GM12878 (cell line): ENCODE measurements around the gene PGK2. TPM values are rescaled to one million over a fixed set of nuclear protein-coding genes. Genes with fewer than 3 reads are reported as not detected.

ENCODE experiments used
- ATAC-seq: fragments of 200-7000 bp; cut with Tn5 transposase; 3 replicates; pipeline ENCODE4 v1.9.1; 2020; ENCODE audit warnings: mild to moderate bottlenecking, moderate library complexity
- BruUV-seq: library from RNA; stranded (reverse); fragments of 400-500 nt; replicated peaks from 2 replicates; lab custom pipeline; 2021; lab: Mats Ljungman, UMichigan
- CTCF ChIA-PET: fragments of 300-600 bp; sonication (Branson Sonifier 250); formaldehyde crosslinking; extraction: SDS; loops from one replicate; lab custom pipeline; 2021; ENCODE audit warnings: inconsistent platforms; lab: Yijun Ruan, JAX
- POLR2A ChIA-PET: fragments of 350-600 bp; formaldehyde crosslinking; extraction: SDS; loops from one replicate; lab custom pipeline; 2021; ENCODE audit warnings: inconsistent platforms; lab: Charles Lee
- RAD21 ChIA-PET: fragments of 300-600 bp; sonication (Branson Sonifier 250); formaldehyde crosslinking; loops from one replicate; lab custom pipeline; 2023; ENCODE audit warnings: antibody characterized with exemption; ENCODE audit not compliant: unreplicated experiment; lab: Charles Lee
- SMC1A ChIA-PET: fragments of 300-600 bp; sonication (Branson Sonifier 250); formaldehyde crosslinking; loops from one replicate; lab custom pipeline; 2023; ENCODE audit not compliant: unreplicated experiment, uncharacterized antibody; lab: Charles Lee
- DNase-seq: peaks from one replicate; pipeline ENCODE4 v3.0.0-alpha.2; 2011; ENCODE audit warnings: low read depth, low spot score
- FAIRE-seq: peaks from 3 replicates; lab custom pipeline; 2011; peaks lifted over from hg19 to GRCh38; lab: Jason Lieb, UNC
- H2AFZ ChIP-seq: 2 replicates; pipeline ENCODE4 v1.6.0; 2011; ENCODE audit warnings: low read depth, low read length, control low read depth; ENCODE audit not compliant: control insufficient read depth
- H3K27ac ChIP-seq: 2 replicates; pipeline ENCODE4 v1.5.1; 2011; ENCODE audit warnings: control low read depth; ENCODE audit not compliant: control insufficient read depth, insufficient read depth
- H3K27me3 ChIP-seq, 2 experiments: replicated peaks in 1 of 2; 2 replicates each; pipeline versions ENCODE4 v1.6.0 to v1.6.1; 2011; ENCODE audit warnings: low read length in 1 of 2; ENCODE audit not compliant: control insufficient read depth in 2 of 2, insufficient read depth in 2 of 2
- H3K36me3 ChIP-seq, 2 experiments: 2 replicates each; pipeline ENCODE4 v1.5.1; 2011; ENCODE audit warnings: low read length in 1 of 2; ENCODE audit not compliant: control insufficient read depth in 2 of 2, insufficient read depth in 2 of 2
- H3K4me1 ChIP-seq: 2 replicates; pipeline ENCODE4 v1.6.1; 2011; ENCODE audit warnings: mild to moderate bottlenecking, low read length, moderate library complexity, mixed read lengths; ENCODE audit not compliant: control insufficient read depth, insufficient read depth
- H3K4me2 ChIP-seq: 2 replicates; pipeline ENCODE4 v1.6.0; 2011; ENCODE audit warnings: control low read depth; ENCODE audit not compliant: control insufficient read depth, insufficient read depth
- H3K4me3 ChIP-seq: fragments of 200-600 bp; sonication (generic); 2 replicates; pipeline ENCODE4 v1.5.1; 2016
- H3K79me2 ChIP-seq: 2 replicates; pipeline ENCODE4 v1.6.0; 2011; ENCODE audit warnings: low read length; ENCODE audit not compliant: control insufficient read depth, insufficient read depth
- H3K9ac ChIP-seq: 2 replicates; pipeline ENCODE4 v1.8.0; 2011; ENCODE audit warnings: low read length, control low read depth, mixed read lengths; ENCODE audit not compliant: control insufficient read depth, insufficient read depth
- H3K9me3 ChIP-seq: replicated peaks from 3 replicates; pipeline ENCODE4 v1.5.1; 2011; ENCODE audit warnings: mild to moderate bottlenecking, low read length; ENCODE audit not compliant: control insufficient read depth, insufficient read depth
- H4K20me1 ChIP-seq: 2 replicates; pipeline ENCODE4 v1.6.0; 2011; ENCODE audit not compliant: control insufficient read depth, insufficient read depth
- CHD4 ChIP-seq: fragments of 200-600 bp; sonication (generic); IDR thresholded peaks from 2 replicates; pipeline ENCODE4 v1.6.1; 2016; ENCODE audit warnings: mild to moderate bottlenecking
- FOXK2 ChIP-seq: fragments of 450-650 bp; IDR thresholded peaks from 2 replicates; pipeline ENCODE4 v1.6.1; 2017; ENCODE audit warnings: mild to moderate bottlenecking, moderate library complexity
- HDGF ChIP-seq: fragments of 450-650 bp; IDR thresholded peaks from 2 replicates; pipeline ENCODE4 v1.6.1; 2016; ENCODE audit warnings: antibody characterized with exemption
- KLF5 ChIP-seq: fragments of 450-650 bp; IDR thresholded peaks from 2 replicates; pipeline ENCODE4 v1.6.1; 2014; ENCODE audit warnings: mild to moderate bottlenecking; ENCODE audit not compliant: partially characterized antibody
- NR2C2 ChIP-seq: IDR thresholded peaks from 2 replicates; pipeline ENCODE4 v1.6.1; 2011; ENCODE audit warnings: borderline replicate concordance, low read depth; ENCODE audit not compliant: control insufficient read depth, insufficient read length
- RBBP5 ChIP-seq: fragments of 200-600 bp; sonication (generic); conservative IDR thresholded peaks from 2 replicates; pipeline ENCODE4 v1.6.1; 2016
- USF2 ChIP-seq: IDR thresholded peaks from 2 replicates; pipeline ENCODE4 v1.6.1; 2011; ENCODE audit warnings: low read depth, low read length, improper control_type of control experiment, borderline replicate concordance
- YBX1 ChIP-seq: fragments of 450-650 bp; IDR thresholded peaks from 2 replicates; pipeline ENCODE4 v1.6.1; 2016; ENCODE audit warnings: antibody characterized with exemption
- ZNF24 ChIP-seq: fragments of 450-650 bp; IDR thresholded peaks from 2 replicates; pipeline ENCODE4 v1.6.1; 2017; ENCODE audit warnings: antibody characterized with exemption, mild to moderate bottlenecking
- WGBS: methylation state at CpG from one replicate; pipeline ENCODE4 v1.1.6; 2016; ENCODE audit warnings: low lambda C conversion rate; ENCODE audit not compliant: insufficient replicate concordance, insufficient coverage; ENCODE audit errors: missing lambda C conversion rate; 5-methylcytosine and 5-hydroxymethylcytosine counted together
- in situ Hi-C: fragments of 300-500 bp; cut with MboI; formaldehyde crosslinking; loops from 9 replicates; pipeline ENCODE4 v1.14.3; 2018; ENCODE audit warnings: mixed read lengths
- intact Hi-C: fragments of 100-400 bp; cut with micrococcal nuclease; formaldehyde crosslinking; loops from one replicate; pipeline ENCODE4 v1.14.2; 2022; ENCODE audit not compliant: unreplicated experiment
- polyA plus RNA-seq, 11 experiments: library from polyadenylated mRNA; depleted of rRNA in 4 of 11; unstranded in 6 of 11; stranded (reverse) in 5 of 11; fragments of >200 nt; fragmentation: Nextera tagmentation in 4 of 11; fragmentation: Illumina TruSeq in 1 of 11; extraction: Ambion mirVana in 4 of 11; extraction: Trizol in 1 of 11; gene quantifications; 1 replicate in 1 of 11; 2 replicates in 10 of 11; pipeline versions ENCODE4 v1.2.1 to v1.2.3, GENCODE V29; 2011 to 2016; ENCODE audit warnings: inconsistent platforms in 2 of 11, missing spikeins in 2 of 11, low read depth in 1 of 11
- total RNA-seq, 4 experiments: library from RNA; depleted of rRNA in 3 of 4; stranded (reverse); fragments of >200 nt in 3 of 4; fragmentation: Illumina TruSeq in 1 of 4; extraction: Trizol in 1 of 4; gene quantifications; 2 replicates each; pipeline versions ENCODE4 v1.2.1 to v1.2.3, GENCODE V29; 2013 to 2021
- TF ChIP-seq, protein P1 (sequence below): fragments of 450-650 bp; IDR thresholded peaks from 2 replicates; pipeline ENCODE4 v1.6.1; 2017; ENCODE audit warnings: mild to moderate bottlenecking, low read depth, inconsistent platforms; ENCODE audit not compliant: poor library complexity, severe bottlenecking
- TF ChIP-seq, protein P2 (sequence below): fragments of 450-650 bp; IDR thresholded peaks from 2 replicates; pipeline ENCODE4 v1.6.1; 2016; ENCODE audit warnings: mild to moderate bottlenecking
- TF ChIP-seq, protein P3 (sequence below): fragments of 450-650 bp; IDR thresholded peaks from 2 replicates; pipeline ENCODE4 v1.6.1; 2017; ENCODE audit warnings: borderline replicate concordance
- TF ChIP-seq, protein P4 (sequence below): IDR thresholded peaks from 2 replicates; pipeline ENCODE4 v1.6.1; 2012; ENCODE audit warnings: low read depth, low read length, improper control_type of control experiment

The PGK2 gene
- total and polyA plus RNA-seq, 10 of the 15 experiments (the other 5 are each of a cell fraction or from before 2014, with no cell fraction given): not detected

GRCh38 chr6:49801525-49801924 lies 14.4 kb upstream of the PGK2 start (continued):
- TF ChIP-seq YBX1: no peak
- TF ChIP-seq, protein P1, sequence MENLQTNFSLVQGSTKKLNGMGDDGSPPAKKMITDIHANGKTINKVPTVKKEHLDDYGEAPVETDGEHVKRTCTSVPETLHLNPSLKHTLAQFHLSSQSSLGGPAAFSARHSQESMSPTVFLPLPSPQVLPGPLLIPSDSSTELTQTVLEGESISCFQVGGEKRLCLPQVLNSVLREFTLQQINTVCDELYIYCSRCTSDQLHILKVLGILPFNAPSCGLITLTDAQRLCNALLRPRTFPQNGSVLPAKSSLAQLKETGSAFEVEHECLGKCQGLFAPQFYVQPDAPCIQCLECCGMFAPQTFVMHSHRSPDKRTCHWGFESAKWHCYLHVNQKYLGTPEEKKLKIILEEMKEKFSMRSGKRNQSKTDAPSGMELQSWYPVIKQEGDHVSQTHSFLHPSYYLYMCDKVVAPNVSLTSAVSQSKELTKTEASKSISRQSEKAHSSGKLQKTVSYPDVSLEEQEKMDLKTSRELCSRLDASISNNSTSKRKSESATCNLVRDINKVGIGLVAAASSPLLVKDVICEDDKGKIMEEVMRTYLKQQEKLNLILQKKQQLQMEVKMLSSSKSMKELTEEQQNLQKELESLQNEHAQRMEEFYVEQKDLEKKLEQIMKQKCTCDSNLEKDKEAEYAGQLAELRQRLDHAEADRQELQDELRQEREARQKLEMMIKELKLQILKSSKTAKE: no peak
- TF ChIP-seq, protein P2, sequence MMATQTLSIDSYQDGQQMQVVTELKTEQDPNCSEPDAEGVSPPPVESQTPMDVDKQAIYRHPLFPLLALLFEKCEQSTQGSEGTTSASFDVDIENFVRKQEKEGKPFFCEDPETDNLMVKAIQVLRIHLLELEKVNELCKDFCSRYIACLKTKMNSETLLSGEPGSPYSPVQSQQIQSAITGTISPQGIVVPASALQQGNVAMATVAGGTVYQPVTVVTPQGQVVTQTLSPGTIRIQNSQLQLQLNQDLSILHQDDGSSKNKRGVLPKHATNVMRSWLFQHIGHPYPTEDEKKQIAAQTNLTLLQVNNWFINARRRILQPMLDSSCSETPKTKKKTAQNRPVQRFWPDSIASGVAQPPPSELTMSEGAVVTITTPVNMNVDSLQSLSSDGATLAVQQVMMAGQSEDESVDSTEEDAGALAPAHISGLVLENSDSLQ: no peak
- no peak for TF ChIP-seq FOXK2

DNA sequence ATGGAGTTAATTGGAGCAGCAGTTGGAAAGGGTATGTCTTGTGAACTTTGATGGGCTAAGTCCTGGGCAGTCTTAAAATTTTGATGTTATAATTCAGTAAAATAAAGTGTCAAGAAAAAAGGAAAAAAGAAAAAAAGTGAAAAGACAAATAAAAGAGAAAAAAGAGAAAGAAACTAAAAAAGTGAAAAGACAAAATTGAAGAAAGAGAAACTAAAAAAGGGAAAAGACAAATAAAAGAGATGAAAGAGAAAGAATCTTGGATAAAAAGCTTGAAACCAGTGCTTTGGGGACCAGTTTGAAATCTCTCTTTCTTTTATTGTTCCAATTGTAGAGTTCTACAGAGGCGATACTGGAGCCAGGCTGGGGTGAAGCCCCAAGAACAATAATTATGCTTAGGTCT lies 12.0 kb upstream of the PGK2 start:
- no peak overlapping the region for H3K9ac ChIP-seq
- no peaks in the 10 kb centered on the region for H3K9me3 ChIP-seq
- no peaks in the 10 kb centered on the region for H3K4me1 ChIP-seq
- WGBS: 20% methylated on average over 1 of the region's 1 CpG
- ChIA-PET POLR2A (no interaction called here), SMC1A (interaction anchor here (0.9 to 1.5 kb wide), 2 partner anchors 12 to 16 kb away, joined by 3 to 4 read pairs; partner anchors contain the start of gene PGK2), RAD21 (interaction anchor here (1.4 kb wide), 1 partner anchor 267 kb away, joined by 3 read pairs; no protein-coding TSS in a partner anchor), CTCF (no interaction called here)
- no peak overlapping the region for H3K4me2 ChIP-seq
- BruUV-seq: no TSS peak
- H3K36me3 ChIP-seq: no peaks in the 10 kb centered on the region
- ATAC-seq: no peak
- H3K79me2 ChIP-seq: no peaks in the 10 kb centered on the region
- in situ Hi-C loops (no loop called here), intact Hi-C loops (no loop called here)
- no peak overlapping the region for H3K4me3 ChIP-seq
- no peak for FAIRE-seq
- no peaks in the 10 kb centered on the region for H3K27me3 ChIP-seq
- DNase-seq: no peak
- no peaks in the 10 kb centered on the region for H4K20me1 ChIP-seq
- no peak overlapping the region for H2AFZ ChIP-seq
- H3K27ac ChIP-seq: no peak overlapping the region
- TF ChIP-seq NR2C2 (no peak), CHD4 (no peak), USF2 (no peak), KLF5 (no peak), RBBP5 (no peak), HDGF (no peak), ZNF24 (no peak)
- TF ChIP-seq, protein P3, sequence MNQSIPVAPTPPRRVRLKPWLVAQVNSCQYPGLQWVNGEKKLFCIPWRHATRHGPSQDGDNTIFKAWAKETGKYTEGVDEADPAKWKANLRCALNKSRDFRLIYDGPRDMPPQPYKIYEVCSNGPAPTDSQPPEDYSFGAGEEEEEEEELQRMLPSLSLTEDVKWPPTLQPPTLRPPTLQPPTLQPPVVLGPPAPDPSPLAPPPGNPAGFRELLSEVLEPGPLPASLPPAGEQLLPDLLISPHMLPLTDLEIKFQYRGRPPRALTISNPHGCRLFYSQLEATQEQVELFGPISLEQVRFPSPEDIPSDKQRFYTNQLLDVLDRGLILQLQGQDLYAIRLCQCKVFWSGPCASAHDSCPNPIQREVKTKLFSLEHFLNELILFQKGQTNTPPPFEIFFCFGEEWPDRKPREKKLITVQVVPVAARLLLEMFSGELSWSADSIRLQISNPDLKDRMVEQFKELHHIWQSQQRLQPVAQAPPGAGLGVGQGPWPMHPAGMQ: no peak
- TF ChIP-seq, protein P4, sequence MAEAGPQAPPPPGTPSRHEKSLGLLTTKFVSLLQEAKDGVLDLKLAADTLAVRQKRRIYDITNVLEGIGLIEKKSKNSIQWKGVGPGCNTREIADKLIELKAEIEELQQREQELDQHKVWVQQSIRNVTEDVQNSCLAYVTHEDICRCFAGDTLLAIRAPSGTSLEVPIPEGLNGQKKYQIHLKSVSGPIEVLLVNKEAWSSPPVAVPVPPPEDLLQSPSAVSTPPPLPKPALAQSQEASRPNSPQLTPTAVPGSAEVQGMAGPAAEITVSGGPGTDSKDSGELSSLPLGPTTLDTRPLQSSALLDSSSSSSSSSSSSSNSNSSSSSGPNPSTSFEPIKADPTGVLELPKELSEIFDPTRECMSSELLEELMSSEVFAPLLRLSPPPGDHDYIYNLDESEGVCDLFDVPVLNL: no peak
